Aorta (tissue), 5 donors: Measurements from ENCODE around the gene MRPS34. TPM values are rescaled to one million over a fixed set of nuclear protein-coding genes. Genes with fewer than 3 reads are reported as not detected.

Experiments used
- ATAC-seq: fragments of 200-7000 bp; cut with Tn5 transposase; one replicate; pipeline ENCODE4 v1.9.1; 2022; ENCODE audit warnings: moderate library complexity; ENCODE audit not compliant: low FRiP score
- DNase-seq, 2 donors: peaks; one replicate each; pipeline ENCODE4 v3.0.0-alpha.2; 2020
- H3K27ac ChIP-seq, 2 donors: one replicate each; pipeline ENCODE4 v1.5.1; 2013; ENCODE audit warnings: low read length in 2 of 2, mild to moderate bottlenecking in 2 of 2, moderate library complexity in 2 of 2, control low read depth in 1 of 2, inconsistent platforms in 1 of 2, low read depth in 1 of 2
- H3K27me3 ChIP-seq, 2 donors: one replicate each; pipeline ENCODE4 v1.6.1; 2013; ENCODE audit warnings: control low read depth in 1 of 2, low read length in 1 of 2, mild to moderate bottlenecking in 1 of 2, moderate library complexity in 1 of 2; ENCODE audit not compliant: insufficient read depth in 2 of 2, control insufficient read depth in 1 of 2
- H3K36me3 ChIP-seq, 2 donors: one replicate each; pipeline ENCODE4 v1.6.1; 2013; ENCODE audit warnings: control low read depth in 1 of 2, low read length in 1 of 2, mild to moderate bottlenecking in 1 of 2; ENCODE audit not compliant: insufficient read depth in 2 of 2, control insufficient read depth in 1 of 2
- H3K4me1 ChIP-seq, 2 donors: one replicate each; pipeline ENCODE4 v1.6.1; 2013; ENCODE audit warnings: low read length in 2 of 2, control low read depth in 1 of 2, mild to moderate bottlenecking in 1 of 2, moderate library complexity in 1 of 2; ENCODE audit not compliant: insufficient read depth in 2 of 2, control insufficient read depth in 1 of 2
- H3K4me3 ChIP-seq, 2 donors: one replicate each; pipeline ENCODE4 v1.5.1; 2013; ENCODE audit warnings: low read length in 2 of 2, control low read depth in 1 of 2, mild to moderate bottlenecking in 1 of 2
- H3K9me3 ChIP-seq: one replicate; pipeline ENCODE4 v1.6.1; 2013; ENCODE audit warnings: mild to moderate bottlenecking, low read length; ENCODE audit not compliant: control insufficient read depth
- WGBS, 2 donors: extraction: QIAGEN DNeasy Blood & Tissue Kit; methylation state at CpG; one replicate each; pipeline ENCODE4 v1.1.7; 2013; 5-methylcytosine and 5-hydroxymethylcytosine counted together
- intact Hi-C, 2 donors: fragments of 100-400 bp; cut with DNase I; formaldehyde crosslinking; loops; one replicate each; pipeline versions ENCODE4 v1.14.2 to v1.15.0; 2022
- polyA plus RNA-seq, 2 donors: library from polyadenylated mRNA; stranded (reverse); fragments of 200-250 nt; gene quantifications; one replicate each; pipeline ENCODE4 v1.2.3, GENCODE V29; 2013
- total RNA-seq, 2 donors: library from RNA; stranded (reverse); fragmentation: NEBNext Ultra II Directional; extraction: Animal tissue kit (Norgen Biotek cat#: 25700); gene quantifications; one replicate each; pipeline ENCODE4 v1.2.1, GENCODE V29; 2021
- donor health status: healthy with polysubstance abuse.
- donor health status: Bipolar disorder and iron deficiency.
- donor health status: DM: no; HTN: no; CAD: no.
- donor health status: DM: no; HTN: no; CAD: no.
- donor health status: DM: yes; HTN: yes; CAD: no.

The MRPS34 gene
- total and polyA plus RNA-seq, 4 donors = 36.5 to 74.2 (median 54.1) TPM

DNA sequence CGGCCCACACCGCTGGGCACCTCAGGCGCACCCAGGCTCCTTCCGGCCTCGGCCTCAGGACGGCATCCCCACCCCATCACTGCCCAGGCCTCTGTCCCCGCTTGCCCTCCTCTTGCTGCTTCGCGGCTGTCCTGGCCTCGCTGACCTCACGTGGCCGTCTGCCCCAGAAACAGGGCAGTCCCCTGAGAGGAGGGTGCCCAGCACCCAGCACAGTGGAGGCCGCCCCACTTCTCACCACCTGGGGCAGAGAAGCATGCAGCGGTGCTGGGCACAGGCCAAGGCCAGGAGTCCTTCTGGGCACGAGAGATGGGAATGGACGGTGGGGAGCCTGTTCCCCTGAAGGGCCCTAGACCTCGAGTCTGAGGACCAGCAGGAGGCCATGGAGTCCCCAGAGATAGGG, 44.8 kb upstream of the MRPS34 start:
- H3K4me1 ChIP-seq = no peaks in the 10 kb centered on the region
- 87 to 91% methylated on average over 17 of the region's 17 CpGs for WGBS, 2 donors
- no peaks in the 10 kb centered on the region for H3K27me3 ChIP-seq
- ATAC-seq = no peak
- no peak overlapping the region for H3K27ac ChIP-seq
- H3K9me3 ChIP-seq = no peaks in the 10 kb centered on the region
- DNase-seq = no peak
- intact Hi-C loops = no loop called here
- H3K36me3 ChIP-seq = peaks cover 0 to 6% of the 10 kb centered on the region in 2 donors
- H3K4me3 ChIP-seq = no peak overlapping the region

GRCh38 chr16:1817276-1817589, 44.3 kb upstream of the MRPS34 start:
- no peak overlapping the region for H3K27ac ChIP-seq
- no peaks in the 10 kb centered on the region for H3K9me3 ChIP-seq
- peaks cover 0 to 6% of the 10 kb centered on the region in 2 donors for H3K36me3 ChIP-seq
- 93 to 96% methylated on average over 9 of the region's 9 CpGs for WGBS, 2 donors
- H3K27me3 ChIP-seq = no peaks in the 10 kb centered on the region
- no peak for ATAC-seq
- no peak overlapping the region for H3K4me3 ChIP-seq
- H3K4me1 ChIP-seq = no peaks in the 10 kb centered on the region
- intact Hi-C loops = no loop called here
- DNase-seq = peak in 1 of 2 donors; percentile 47

DNA sequence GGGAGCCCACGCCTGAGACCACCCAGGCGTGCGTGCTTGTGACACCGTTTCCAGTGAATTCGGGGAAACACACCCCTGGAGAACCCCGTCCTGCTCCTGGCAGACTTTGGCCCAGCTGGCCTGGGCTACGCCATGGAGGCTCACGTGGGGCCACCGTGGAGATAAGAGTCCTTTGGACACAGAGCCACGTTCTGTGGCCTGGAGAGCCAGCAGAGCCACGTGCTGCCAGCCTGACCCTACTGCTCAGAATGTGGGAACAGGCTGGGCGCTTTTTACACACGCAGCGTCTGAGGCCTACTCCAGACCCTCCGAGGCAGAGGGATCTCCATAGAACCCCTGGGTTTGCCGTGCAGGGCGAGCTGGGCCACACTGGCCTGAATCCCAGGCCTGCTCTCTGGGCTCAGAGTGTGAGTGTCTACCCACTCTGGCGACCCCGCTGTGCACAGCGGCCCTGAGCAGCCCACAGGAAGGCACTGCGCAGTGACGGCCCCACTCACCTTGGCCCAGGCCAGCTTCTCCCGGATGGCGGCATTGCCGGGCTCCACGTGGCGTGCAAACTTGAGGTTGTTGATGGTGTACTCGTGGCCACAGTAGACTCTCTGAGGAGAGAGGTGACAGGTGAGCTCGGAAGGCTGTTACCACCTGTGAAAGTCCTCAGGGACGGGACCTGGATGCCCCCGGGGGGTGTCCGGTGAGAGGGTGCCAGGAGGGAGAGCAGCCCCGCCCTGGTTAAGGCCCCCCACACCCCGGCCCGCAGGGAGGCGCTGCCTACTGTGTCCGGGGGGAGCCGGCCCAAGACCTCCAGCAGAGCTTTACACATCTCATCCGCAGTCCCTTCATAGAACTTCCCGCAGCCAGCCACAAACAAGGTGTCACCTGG, 43.7 kb upstream of the MRPS34 start:
- ATAC-seq (no peak), DNase-seq (peak in 1 of 2 donors; percentile 71)
- H3K9me3 ChIP-seq = no peaks in the 10 kb centered on the region
- peaks cover 0 to 6% of the 10 kb centered on the region in 2 donors for H3K36me3 ChIP-seq
- no peak overlapping the region for H3K4me3 ChIP-seq
- H3K4me1 ChIP-seq = no peaks in the 10 kb centered on the region
- intact Hi-C loops = no loop called here
- H3K27ac ChIP-seq = no peak overlapping the region
- H3K27me3 ChIP-seq = no peaks in the 10 kb centered on the region
- WGBS, 2 donors = 92 to 93% methylated on average over 38 to 40 of the region's 40 CpGs

- Histone ChIP-seq H3K4me3 (no peak overlapping the region), H3K9me3 (no peaks in the 10 kb centered on the region), H3K36me3 (peaks cover 0 to 6% of the 10 kb centered on the region in 2 donors), H3K27ac (no peak overlapping the region), H3K4me1 (no peaks in the 10 kb centered on the region), H3K27me3 (no peaks in the 10 kb centered on the region)
- intact Hi-C loops = no loop called here
- DNase-seq = peak in 1 of 2 donors; percentile 51
- 89 to 90% methylated on average over 11 of the region's 11 CpGs for WGBS, 2 donors
- no peak for ATAC-seq
Observed at GRCh38 chr16:1815461-1815860, 42.5 kb upstream of the MRPS34 start.

- Histone ChIP-seq H3K36me3 (peaks cover 0 to 8% of the 10 kb centered on the region in 2 donors), H3K4me3 (no peak overlapping the region), H3K27ac (no peak overlapping the region), H3K4me1 (no peaks in the 10 kb centered on the region), H3K27me3 (no peaks in the 10 kb centered on the region), H3K9me3 (no peaks in the 10 kb centered on the region)
- no peak for DNase-seq
- intact Hi-C loops = no loop called here
- ATAC-seq = peak; percentile 58
- WGBS, 2 donors = 29 to 30% methylated on average over 17 of the region's 17 CpGs
Observed at GRCh38 chr16:1812732-1813163, 39.8 kb upstream of the MRPS34 start.

- Histone ChIP-seq H3K9me3 (no peaks in the 10 kb centered on the region), H3K27ac (no peak overlapping the region), H3K27me3 (no peaks in the 10 kb centered on the region), H3K36me3 (peaks cover 0 to 2% of the 10 kb centered on the region in 2 donors), H3K4me1 (no peaks in the 10 kb centered on the region), H3K4me3 (no peak overlapping the region)
- DNase-seq = no peak
- ATAC-seq = no peak
- WGBS, 2 donors = 91 to 94% methylated on average over 15 to 16 of the region's 16 CpGs
- intact Hi-C loops = no loop called here
Observed at GRCh38 chr16:1810536-1810935, 37.6 kb upstream of the MRPS34 start.

DNA sequence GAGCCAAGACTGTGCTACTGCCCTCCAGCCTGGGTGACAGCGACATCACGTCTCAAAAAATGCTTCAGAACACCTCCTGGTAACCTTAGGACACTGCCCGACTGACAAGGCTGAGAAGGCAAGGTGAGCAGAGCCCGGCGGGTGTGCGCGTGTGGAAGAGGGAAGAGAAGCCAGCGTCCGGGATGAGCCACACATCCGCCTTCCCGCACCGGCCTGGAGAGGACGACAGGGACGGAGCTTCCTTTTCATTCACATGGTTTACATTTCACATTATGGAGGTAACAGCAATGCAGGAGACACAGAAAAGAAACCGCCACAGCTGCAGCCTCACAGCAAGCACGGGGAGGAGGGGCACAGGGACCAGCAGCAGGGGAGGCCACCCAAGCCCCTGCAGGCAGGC, 37.2 kb upstream of the MRPS34 start:
- Histone ChIP-seq H3K27me3 (no peaks in the 10 kb centered on the region), H3K27ac (no peak overlapping the region), H3K4me1 (no peaks in the 10 kb centered on the region), H3K36me3 (peaks cover 0 to 2% of the 10 kb centered on the region in 2 donors), H3K9me3 (no peaks in the 10 kb centered on the region), H3K4me3 (no peak overlapping the region)
- intact Hi-C loops = no loop called here
- 91 to 93% methylated on average over 15 to 16 of the region's 16 CpGs for WGBS, 2 donors
- DNase-seq = no peak
- ATAC-seq = no peak

GRCh38 chr16:1809281-1809801, 36.4 kb upstream of the MRPS34 start:
- WGBS, 2 donors = 62 to 76% methylated on average over 28 of the region's 28 CpGs
- ATAC-seq = peak; percentile 46
- Histone ChIP-seq H3K27me3 (no peaks in the 10 kb centered on the region), H3K4me1 (no peaks in the 10 kb centered on the region), H3K4me3 (no peak overlapping the region), H3K27ac (no peak overlapping the region), H3K9me3 (no peaks in the 10 kb centered on the region), H3K36me3 (peaks cover 0 to 2% of the 10 kb centered on the region in 2 donors)
- intact Hi-C loops = no loop called here
- peak in 1 of 2 donors; percentile 58 for DNase-seq

DNA sequence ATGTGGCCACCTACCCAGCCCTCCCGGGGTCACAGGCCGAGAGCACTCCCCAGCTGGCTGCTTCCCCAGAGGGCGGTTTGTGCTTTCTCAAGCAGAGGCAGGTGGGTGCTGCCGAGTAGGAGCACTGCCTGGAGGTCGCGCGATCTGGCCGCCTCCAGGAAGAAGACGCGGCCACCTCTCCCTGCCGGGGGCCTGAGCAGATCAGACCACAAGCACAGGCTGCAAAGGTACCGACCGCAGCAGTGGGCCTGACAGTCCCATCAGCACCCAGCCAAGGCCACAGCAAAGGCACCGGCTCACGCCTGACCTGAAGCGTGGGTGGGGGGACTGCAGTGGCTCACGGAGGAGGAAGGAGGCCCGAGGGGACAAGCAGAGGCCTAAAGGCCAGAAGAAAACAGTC, 35.8 kb upstream of the MRPS34 start:
- no peak overlapping the region for H3K4me3 ChIP-seq
- ATAC-seq (no peak), DNase-seq (no peak)
- H3K36me3 ChIP-seq = peaks cover 0 to 2% of the 10 kb centered on the region in 2 donors
- H3K9me3 ChIP-seq = no peaks in the 10 kb centered on the region
- WGBS, 2 donors = 79 to 88% methylated on average over 18 of the region's 18 CpGs
- H3K4me1 ChIP-seq = no peaks in the 10 kb centered on the region
- no peaks in the 10 kb centered on the region for H3K27me3 ChIP-seq
- no peak overlapping the region for H3K27ac ChIP-seq
- intact Hi-C loops = no loop called here
